DLD1 (cell line): ENCODE data around the gene EML6.

ENCODE experiments used
- in situ Hi-C: cut with HindIII; loops from 2 replicates; pipeline ENCODE4 v1.10.0; 2017; ENCODE audit warnings: low sequenced_read_pairs

EML6 gene

GRCh38 chr2:54958717-54959371 is 235.4 kb downstream of the EML6 start:
- in situ Hi-C loops: no loop called here

GRCh38 chr2:54960164-54960563 is 236.7 kb downstream of the EML6 start:
- in situ Hi-C loops: no loop called here

- in situ Hi-C loops: no loop called here
Measured at GRCh38 chr2:54962511-54962910, 239.0 kb downstream of the EML6 start.

- in situ Hi-C loops: no loop called here
Measured at GRCh38 chr2:54962935-54963440, 239.5 kb downstream of the EML6 start.

GRCh38 chr2:54963476-54963875 is 240.0 kb downstream of the EML6 start:
- in situ Hi-C loops: no loop called here

GRCh38 chr2:54964271-54964670 is 240.8 kb downstream of the EML6 start:
- in situ Hi-C loops: no loop called here

- in situ Hi-C loops: no loop called here
Measured at GRCh38 chr2:54964816-54965215, 241.4 kb downstream of the EML6 start.

- in situ Hi-C loops: no loop called here
Measured at GRCh38 chr2:54965425-54965824, 242.0 kb downstream of the EML6 start.

- in situ Hi-C loops: no loop called here
Measured at GRCh38 chr2:54966165-54966832, 242.8 kb downstream of the EML6 start.

GRCh38 chr2:54966837-54967236 is 243.4 kb downstream of the EML6 start:
- in situ Hi-C loops: no loop called here

- in situ Hi-C loops: no loop called here
Measured at GRCh38 chr2:54967269-54967668, 243.8 kb downstream of the EML6 start.

GRCh38 chr2:54967759-54968365 is 244.4 kb downstream of the EML6 start:
- in situ Hi-C loops: no loop called here

- in situ Hi-C loops: no loop called here
Measured at GRCh38 chr2:54968561-54969218, 245.2 kb downstream of the EML6 start.

- in situ Hi-C loops: no loop called here
Measured at GRCh38 chr2:54969295-54969939, 246.0 kb downstream of the EML6 start.

- in situ Hi-C loops: no loop called here
Measured at GRCh38 chr2:54969940-54970338, 246.5 kb downstream of the EML6 start.

GRCh38 chr2:54975175-54975574 is 251.7 kb downstream of the EML6 start:
- in situ Hi-C loops: no loop called here

GRCh38 chr2:54975598-54976492 is 252.4 kb downstream of the EML6 start:
- in situ Hi-C loops: no loop called here

- in situ Hi-C loops: no loop called here
Measured at GRCh38 chr2:54977149-54977548, 253.7 kb downstream of the EML6 start.

- in situ Hi-C loops: no loop called here
Measured at GRCh38 chr2:54979321-54980044, 256.0 kb downstream of the EML6 start.
